ENCODE data around the gene HSPA12A. TPM values are rescaled to one million over a fixed set of nuclear protein-coding genes. Genes with fewer than 3 reads are reported as not detected.

The HSPA12A gene
- total and polyA plus RNA-seq, 2 of the 13 experiments (the other 11 are each of a cell fraction or from before 2014, with no cell fraction given) = 6.4 to 13.6 TPM

GRCh38 chr10:116761883-116762282 is 19.5 kb upstream of the HSPA12A start:
- no peaks in the 10 kb centered on the region for H4K20me1 ChIP-seq (ENCODE audit: insufficient read depth, low read length)
- H3K4me2 ChIP-seq (ENCODE audit: low read depth, low read length) = no peak overlapping the region
- no peaks in the 10 kb centered on the region for H3K36me3 ChIP-seq (replicated peaks in 1 of 2; ENCODE audit: control insufficient read depth in 1 of 2, insufficient read depth in 2 of 2, low read length in 2 of 2)
- 32% methylated on average over 5 of the region's 5 CpGs for WGBS (ENCODE audit: low lambda C conversion rate)
- H3K27ac ChIP-seq (ENCODE audit: extremely low read length, insufficient read depth, low read length) = no peak overlapping the region
- TF ChIP-seq TCF7 (IDR thresholded peaks at IDR 0.05; ENCODE audit: low read depth) = no peak
- no peak for TF ChIP-seq ZNF580 (CRISPR knock-in tag; IDR thresholded peaks at IDR 0.05; ENCODE audit: borderline replicate concordance, low read depth)
- TF ChIP-seq ZNF615 (CRISPR knock-in tag; IDR thresholded peaks at IDR 0.05; ENCODE audit: borderline replicate concordance) = no peak
- no peak for TF ChIP-seq SRSF4 (IDR thresholded peaks at IDR 0.05; ENCODE audit: low read depth, low read length, poor library complexity, severe bottlenecking)
- no peak for TF ChIP-seq STAT6 (CRISPR knock-in tag; IDR thresholded peaks at IDR 0.05; ENCODE audit: borderline replicate concordance)
- no peak for TF ChIP-seq ZNF678 (CRISPR knock-in tag; IDR thresholded peaks at IDR 0.05)
- no peak for TF ChIP-seq REXO4 (CRISPR knock-in tag; IDR thresholded peaks at IDR 0.05; ENCODE audit: borderline replicate concordance)
- peaks cover 4% of the 10 kb centered on the region for H3K9me3 ChIP-seq (ENCODE audit: low read length)
- ATAC-seq (no peak), DNase-seq (ENCODE audit: low spot score) (no peak), FAIRE-seq (no peak)
- H3K9ac ChIP-seq (ENCODE audit: insufficient read depth, low read depth, low read length) = no peak overlapping the region
- H3K79me2 ChIP-seq (ENCODE audit: insufficient read depth, low read length) = no peaks in the 10 kb centered on the region
- BruUV-seq (replicated peaks) = no TSS peak
- ChIA-PET POLR2A (no interaction called here), CTCF (ENCODE audit: low intra/inter-chr PET ratio, low total read pairs) (no interaction called here)
- no peak overlapping the region for H2AFZ ChIP-seq (ENCODE audit: low read length)
- in situ Hi-C loops (cut with HindIII; ENCODE audit: extremely low pct_ligation_motif_present, low pct_unique_long_range_greater_than_20kb) (no loop called here), intact Hi-C loops (cut with micrococcal nuclease; ENCODE audit: unreplicated experiment) (no loop called here)
- peaks cover 0 to 4% of the 10 kb centered on the region in 2 experiments; a peak in 2 of 5 replicates for H3K27me3 ChIP-seq (ENCODE audit: control insufficient read depth in 1 of 2, insufficient read depth in 2 of 2, low read length in 2 of 2)
- no peak overlapping the region for H3K4me3 ChIP-seq (replicated peaks in 1 of 3; ENCODE audit: insufficient read depth in 1 of 3, low read depth in 2 of 3, low read length in 3 of 3)
- peaks cover 33% of the 10 kb centered on the region for H3K4me1 ChIP-seq (ENCODE audit: insufficient read depth, low read length)
